ENCODE data around the gene FRS2. TPM values are rescaled to one million over a fixed set of nuclear protein-coding genes. Genes with fewer than 3 reads are reported as not detected.

FRS2 gene
- total RNA-seq, 1 experiment from 2014 or later = 17.8 TPM

- DNase-seq (ENCODE audit: low spot score) = no peak
These were observed 157.3 kb downstream of the FRS2 start for GRCh38 chr12:69627501-69627900.

Other genes with a start within 250 kb of the FRS2 start
- gene CPSF6, start 230.8 kb upstream of the FRS2 start, total RNA-seq (2014; rRNA removed; shearing (Covaris generic)) = 22.4 and 25.3 TPM in 2 replicates
- gene LYZ, start 122.0 kb upstream of the FRS2 start, total RNA-seq (2014; rRNA removed; shearing (Covaris generic)) = 0.12 TPM in 1 of 2 replicates, not detected in the other
- gene YEATS4, start 110.6 kb upstream of the FRS2 start, total RNA-seq (2014; rRNA removed; shearing (Covaris generic)) = 33.1 and 57.2 TPM in 2 replicates
- gene CCT2, start 115.1 kb downstream of the FRS2 start, total RNA-seq (2014; rRNA removed; shearing (Covaris generic)) = 440 and 479 TPM in 2 replicates
- gene LRRC10, start 140.5 kb downstream of the FRS2 start, total RNA-seq (2014; rRNA removed; shearing (Covaris generic)) = not detected in 2 replicates
- gene BEST3, start 228.9 kb downstream of the FRS2 start, total RNA-seq (2014; rRNA removed; shearing (Covaris generic)) = not detected in 2 replicates

Measured in H4 (cell line).